GOT3 (cell line): ENCODE measurements around the gene FBXW7.

Source experiments
- DNase-seq: peaks from one replicate; lab custom pipeline; 2025; ENCODE audit warnings: mixed read lengths; lab: John Stamatoyannopoulos, UW

FBXW7 gene

GRCh38 chr4:152283801-152284470, 252.0 kb downstream of the FBXW7 start:
- DNase-seq, result no peak

GRCh38 chr4:152281822-152282221, 254.1 kb downstream of the FBXW7 start:
- DNase-seq, result no peak

GRCh38 chr4:152281211-152281610, 254.7 kb downstream of the FBXW7 start:
- DNase-seq, result no peak

- DNase-seq, result no peak
These were observed 256.7 kb downstream of the FBXW7 start for GRCh38 chr4:152279234-152279566.

GRCh38 chr4:152278505-152279233, 257.2 kb downstream of the FBXW7 start:
- no peak for DNase-seq

- no peak for DNase-seq
These were observed 257.8 kb downstream of the FBXW7 start for GRCh38 chr4:152278172-152278504.

GRCh38 chr4:152277333-152277732, 258.6 kb downstream of the FBXW7 start:
- DNase-seq, result no peak

GRCh38 chr4:152273343-152273742, 262.5 kb downstream of the FBXW7 start:
- no peak for DNase-seq
